ENCODE results near the gene ACVR1.

Gene ACVR1

GRCh38 chr2:157876066-157876785 is at the start of gene ACVR1:
ACVR1 (minus strand) TSS chr2:157876330; CDS start chr2:157799493, 76,837 bp downstream.
- DNase-seq = peak; percentile 81

GRCh38 chr2:157925071-157925470 is 48.9 kb upstream of the ACVR1 start:
- no peak for DNase-seq

GRCh38 chr2:157923598-157924217 is 47.6 kb upstream of the ACVR1 start:
- DNase-seq = no peak

GRCh38 chr2:157922815-157923214 is 46.7 kb upstream of the ACVR1 start:
- no peak for DNase-seq

- no peak for DNase-seq
These were observed 46.2 kb upstream of the ACVR1 start for GRCh38 chr2:157922336-157922735.

- no peak for DNase-seq
These were observed 44.6 kb upstream of the ACVR1 start for GRCh38 chr2:157920736-157921135.

- no peak for DNase-seq
These were observed 43.1 kb upstream of the ACVR1 start for GRCh38 chr2:157919181-157919580.

GRCh38 chr2:157918319-157918718 is 42.2 kb upstream of the ACVR1 start:
- DNase-seq = no peak

GRCh38 chr2:157911750-157912149 is 35.6 kb upstream of the ACVR1 start:
- DNase-seq = no peak

GRCh38 chr2:157911246-157911645 is 35.1 kb upstream of the ACVR1 start:
- no peak for DNase-seq

- DNase-seq = no peak
These were observed 29.0 kb upstream of the ACVR1 start for GRCh38 chr2:157905092-157905491.

GRCh38 chr2:157903626-157904025 is 27.5 kb upstream of the ACVR1 start:
- DNase-seq = no peak

GRCh38 chr2:157903151-157903550 is 27.0 kb upstream of the ACVR1 start:
- no peak for DNase-seq

GRCh38 chr2:157902692-157903091 is 26.6 kb upstream of the ACVR1 start:
- DNase-seq = no peak

- DNase-seq = no peak
These were observed 25.2 kb upstream of the ACVR1 start for GRCh38 chr2:157901325-157901724.

- DNase-seq = no peak
These were observed 24.6 kb upstream of the ACVR1 start for GRCh38 chr2:157900684-157901083.

GRCh38 chr2:157900203-157900602 is 24.1 kb upstream of the ACVR1 start:
- no peak for DNase-seq

GRCh38 chr2:157899125-157899839 is 23.2 kb upstream of the ACVR1 start:
- DNase-seq = no peak

- DNase-seq = no peak
These were observed 22.5 kb upstream of the ACVR1 start for GRCh38 chr2:157898591-157898996.

- DNase-seq = no peak
These were observed 21.2 kb upstream of the ACVR1 start for GRCh38 chr2:157897106-157897971.

- DNase-seq = no peak
These were observed 19.4 kb upstream of the ACVR1 start for GRCh38 chr2:157895531-157895930.

- no peak for DNase-seq
These were observed 18.7 kb upstream of the ACVR1 start for GRCh38 chr2:157894694-157895435.
